ENCODE measurements around the gene ADAMTS12. TPM values are rescaled to one million over a fixed set of nuclear protein-coding genes. Genes with fewer than 3 reads are reported as not detected.
A peak's percentile ranks its signal among the peaks of the same experiment; 100 is the strongest.

ADAMTS12 gene
- total and polyA plus RNA-seq, 3 experiments from 2014 or later: not detected

- H3K4me3 ChIP-seq (ENCODE audit: low read length): no peak overlapping the region
- POLR2A ChIA-PET: no interaction called here
- CTCF ChIA-PET: no interaction called here
- Mint-ChIP-seq H3K4me3 (no peak overlapping the region), H3K27me3 (peaks cover 8 to 11% of the 10 kb centered on the region in 2 donors), H3K27ac (no peak overlapping the region), H3K9me3 (peaks cover 0 to 3% (median 0%) of the 10 kb centered on the region in 5 donors), H3K4me1 (no peaks in the 10 kb centered on the region), H3K36me3 (no peaks in the 10 kb centered on the region)
- no peaks in the 10 kb centered on the region for H3K27me3 ChIP-seq (ENCODE audit: insufficient read depth, low read length, poor library complexity, severe bottlenecking)
- no peaks in the 10 kb centered on the region for H3K36me3 ChIP-seq (ENCODE audit: insufficient read depth, low read length)
- no peaks in the 10 kb centered on the region for H3K9me3 ChIP-seq (ENCODE audit: low read length)
- DNase-seq: no peak
- H3K27ac ChIP-seq (ENCODE audit: low read depth, low read length): no peak overlapping the region
- H3K4me1 ChIP-seq (ENCODE audit: insufficient read depth, low read length): no peaks in the 10 kb centered on the region
Measured at GRCh38 chr5:33827885-33828284, 63.9 kb downstream of the ADAMTS12 start.

GRCh38 chr5:33827018-33827707 is 64.6 kb downstream of the ADAMTS12 start:
- POLR2A ChIA-PET: no interaction called here

GRCh38 chr5:33824516-33825195 is 67.1 kb downstream of the ADAMTS12 start:
- Mint-ChIP-seq H3K4me1 (no peaks in the 10 kb centered on the region), H3K27me3 (peaks cover 4 to 21% of the 10 kb centered on the region in 2 donors), H3K27ac (peak overlapping the region in 1 of 8 donors; percentile 58), H3K4me3 (no peak overlapping the region), H3K9me3 (peaks cover 0 to 4% (median 3%) of the 10 kb centered on the region in 5 donors), H3K36me3 (no peaks in the 10 kb centered on the region)
- H3K4me3 ChIP-seq (ENCODE audit: low read length): no peak overlapping the region
- no peaks in the 10 kb centered on the region for H3K9me3 ChIP-seq (ENCODE audit: low read length)
- ChIA-PET POLR2A (no interaction called here), CTCF (no interaction called here)
- DNase-seq: no peak
- H3K36me3 ChIP-seq (ENCODE audit: insufficient read depth, low read length): no peaks in the 10 kb centered on the region
- H3K27ac ChIP-seq (ENCODE audit: low read depth, low read length): no peak overlapping the region
- no peaks in the 10 kb centered on the region for H3K4me1 ChIP-seq (ENCODE audit: insufficient read depth, low read length)
- H3K27me3 ChIP-seq (ENCODE audit: insufficient read depth, low read length, poor library complexity, severe bottlenecking): no peaks in the 10 kb centered on the region

More at GRCh38 chr5:33827018-33827707, 64.6 kb downstream of the ADAMTS12 start:
- Histone ChIP-seq H3K36me3 (ENCODE audit: insufficient read depth, low read length) (no peaks in the 10 kb centered on the region), H3K4me3 (ENCODE audit: low read length) (no peak overlapping the region), H3K4me1 (ENCODE audit: insufficient read depth, low read length) (no peaks in the 10 kb centered on the region), H3K9me3 (ENCODE audit: low read length) (no peaks in the 10 kb centered on the region), H3K27ac (ENCODE audit: low read depth, low read length) (no peak overlapping the region), H3K27me3 (ENCODE audit: insufficient read depth, low read length, poor library complexity, severe bottlenecking) (no peaks in the 10 kb centered on the region)
- no peak for DNase-seq
- Mint-ChIP-seq H3K9me3 (peaks cover 0 to 3% (median 0%) of the 10 kb centered on the region in 5 donors), H3K4me3 (no peak overlapping the region), H3K27ac (no peak overlapping the region), H3K4me1 (no peaks in the 10 kb centered on the region), H3K36me3 (no peaks in the 10 kb centered on the region), H3K27me3 (peaks cover 8 to 14% of the 10 kb centered on the region in 2 donors)
- CTCF ChIA-PET: no interaction called here

DNA sequence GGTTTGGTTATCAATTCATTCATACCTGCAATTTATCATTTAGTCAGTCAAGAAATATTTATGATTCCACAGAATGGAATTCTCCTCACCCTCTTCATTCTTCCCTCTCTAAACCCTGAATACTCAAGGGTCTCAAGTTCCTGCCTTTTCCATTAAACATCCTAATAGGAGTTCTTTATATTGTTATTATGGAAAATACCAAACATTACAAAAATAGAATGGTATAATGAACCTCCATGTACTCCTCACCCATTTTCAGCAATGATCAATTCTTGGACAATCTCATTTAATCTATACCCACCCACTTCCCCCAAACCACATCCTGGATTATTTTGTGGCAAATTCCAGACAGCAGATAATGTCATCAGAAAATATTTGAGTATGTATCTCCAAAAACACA is 74.5 kb downstream of the ADAMTS12 start:
- no peaks in the 10 kb centered on the region for H3K36me3 ChIP-seq (ENCODE audit: insufficient read depth, low read length)
- Mint-ChIP-seq H3K4me1 (peaks cover 0 to 2% (median 0%) of the 10 kb centered on the region in 3 donors), H3K27me3 (peaks cover 2 to 12% of the 10 kb centered on the region in 2 donors), H3K4me3 (no peak overlapping the region), H3K9me3 (peaks cover 0 to 6% (median 4%) of the 10 kb centered on the region in 5 donors), H3K27ac (no peak overlapping the region), H3K36me3 (no peaks in the 10 kb centered on the region)
- no peaks in the 10 kb centered on the region for H3K4me1 ChIP-seq (ENCODE audit: insufficient read depth, low read length)
- no peak overlapping the region for H3K4me3 ChIP-seq (ENCODE audit: low read length)
- no peaks in the 10 kb centered on the region for H3K27me3 ChIP-seq (ENCODE audit: insufficient read depth, low read length, poor library complexity, severe bottlenecking)
- no peak overlapping the region for H3K27ac ChIP-seq (ENCODE audit: low read depth, low read length)
- ChIA-PET POLR2A (no interaction called here), CTCF (no interaction called here)
- no peak for DNase-seq
- no peaks in the 10 kb centered on the region for H3K9me3 ChIP-seq (ENCODE audit: low read length)

DNA sequence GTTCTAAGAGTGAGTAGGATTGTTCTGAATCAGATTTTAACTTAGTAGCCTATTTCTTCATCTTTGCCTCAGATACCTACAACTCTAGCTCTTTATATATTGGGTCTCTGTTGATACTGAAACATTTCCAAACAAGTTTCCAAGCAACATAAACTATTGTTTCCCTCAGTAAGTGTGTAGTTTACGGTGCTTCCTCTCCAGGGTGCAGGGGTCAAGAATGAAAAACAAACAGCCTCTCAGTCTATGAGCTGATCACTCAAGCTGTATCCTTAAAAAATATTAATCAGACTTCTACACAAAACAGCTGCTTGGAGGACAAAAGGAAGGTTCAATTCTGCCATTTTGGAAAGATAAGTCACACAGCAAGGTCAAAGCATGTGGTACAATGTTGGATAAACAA is 75.0 kb downstream of the ADAMTS12 start:
- H3K36me3 Mint-ChIP-seq: no peaks in the 10 kb centered on the region

GRCh38 chr5:33812746-33813145 is 79.0 kb downstream of the ADAMTS12 start:
- CTCF ChIA-PET: no interaction called here
- DNase-seq: no peak
- no peak overlapping the region for H3K4me3 Mint-ChIP-seq

More for the DNA sequence above, 75.0 kb downstream of the ADAMTS12 start:
- H3K9me3 Mint-ChIP-seq: peaks cover 0 to 6% (median 4%) of the 10 kb centered on the region in 5 donors
- H3K27me3 ChIP-seq (ENCODE audit: insufficient read depth, low read length, poor library complexity, severe bottlenecking): no peaks in the 10 kb centered on the region
- H3K36me3 ChIP-seq (ENCODE audit: insufficient read depth, low read length): no peaks in the 10 kb centered on the region
- no peak overlapping the region for H3K4me3 ChIP-seq (ENCODE audit: low read length)
- ChIA-PET CTCF (no interaction called here), POLR2A (no interaction called here)
- peaks cover 0 to 2% (median 0%) of the 10 kb centered on the region in 3 donors for H3K4me1 Mint-ChIP-seq
- H3K4me1 ChIP-seq (ENCODE audit: insufficient read depth, low read length): no peaks in the 10 kb centered on the region
- H3K9me3 ChIP-seq (ENCODE audit: low read length): no peaks in the 10 kb centered on the region
- peaks cover 2 to 8% of the 10 kb centered on the region in 2 donors for H3K27me3 Mint-ChIP-seq
- H3K4me3 Mint-ChIP-seq: no peak overlapping the region
- DNase-seq: no peak
- no peak overlapping the region for H3K27ac ChIP-seq (ENCODE audit: low read depth, low read length)
- no peak overlapping the region for H3K27ac Mint-ChIP-seq

DNA sequence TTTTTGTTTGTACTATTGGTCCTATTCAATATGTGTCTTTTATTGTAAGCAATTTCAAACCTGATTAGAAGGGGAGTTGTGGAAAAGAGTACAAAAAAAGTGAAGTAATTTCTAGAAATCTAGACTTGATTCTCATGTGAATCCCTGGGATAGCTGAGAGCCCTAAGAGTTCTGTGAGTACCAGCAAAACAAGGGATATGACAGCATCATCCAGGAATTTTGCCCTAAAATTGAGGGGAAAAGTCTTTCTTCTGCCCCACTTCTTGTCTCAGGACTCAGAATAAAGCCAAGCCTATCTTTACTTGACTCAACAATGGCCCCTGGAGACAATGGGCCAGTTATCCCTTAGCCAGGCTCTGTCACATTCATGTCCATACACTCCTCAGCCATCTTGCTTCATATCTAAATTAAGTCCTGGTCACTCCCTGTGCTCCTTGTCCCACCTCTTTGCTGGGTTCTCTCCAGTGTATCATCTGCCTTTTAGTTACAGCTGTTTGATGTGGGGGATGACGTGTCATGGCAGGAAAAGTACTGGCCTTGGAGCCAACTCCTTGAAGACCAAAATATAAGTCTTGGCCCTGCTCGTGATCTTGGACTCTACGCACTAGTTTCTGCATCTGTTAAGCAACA is 81.2 kb downstream of the ADAMTS12 start:
- no peak overlapping the region for H3K27ac Mint-ChIP-seq
- Histone ChIP-seq H3K4me1 (ENCODE audit: insufficient read depth, low read length) (no peaks in the 10 kb centered on the region), H3K27ac (ENCODE audit: low read depth, low read length) (no peak overlapping the region), H3K4me3 (ENCODE audit: low read length) (no peak overlapping the region), H3K9me3 (ENCODE audit: low read length) (no peaks in the 10 kb centered on the region), H3K27me3 (ENCODE audit: insufficient read depth, low read length, poor library complexity, severe bottlenecking) (no peaks in the 10 kb centered on the region), H3K36me3 (ENCODE audit: insufficient read depth, low read length) (no peaks in the 10 kb centered on the region)
- H3K36me3 Mint-ChIP-seq: no peaks in the 10 kb centered on the region
- ChIA-PET POLR2A (no interaction called here), CTCF (no interaction called here)
- H3K27me3 Mint-ChIP-seq: peaks cover 0 to 5% of the 10 kb centered on the region in 2 donors
- no peaks in the 10 kb centered on the region for H3K9me3 Mint-ChIP-seq
- H3K4me1 Mint-ChIP-seq: peaks cover 0 to 11% (median 2%) of the 10 kb centered on the region in 3 donors
- no peak for DNase-seq
- H3K4me3 Mint-ChIP-seq: no peak overlapping the region

More at GRCh38 chr5:33812746-33813145, 79.0 kb downstream of the ADAMTS12 start:
- Histone ChIP-seq H3K4me1 (ENCODE audit: insufficient read depth, low read length) (no peaks in the 10 kb centered on the region), H3K36me3 (ENCODE audit: insufficient read depth, low read length) (no peaks in the 10 kb centered on the region), H3K27ac (ENCODE audit: low read depth, low read length) (no peak overlapping the region), H3K4me3 (ENCODE audit: low read length) (no peak overlapping the region), H3K27me3 (ENCODE audit: insufficient read depth, low read length, poor library complexity, severe bottlenecking) (no peaks in the 10 kb centered on the region), H3K9me3 (ENCODE audit: low read length) (no peaks in the 10 kb centered on the region)
- H3K27me3 Mint-ChIP-seq: peaks cover 0 to 4% of the 10 kb centered on the region in 2 donors
- no peak overlapping the region for H3K27ac Mint-ChIP-seq
- no peaks in the 10 kb centered on the region for H3K36me3 Mint-ChIP-seq
- H3K9me3 Mint-ChIP-seq: no peaks in the 10 kb centered on the region
- POLR2A ChIA-PET: no interaction called here
- peaks cover 0 to 11% (median 5%) of the 10 kb centered on the region in 3 donors for H3K4me1 Mint-ChIP-seq

- Histone ChIP-seq H3K4me1 (ENCODE audit: insufficient read depth, low read length) (no peaks in the 10 kb centered on the region), H3K9me3 (ENCODE audit: low read length) (no peaks in the 10 kb centered on the region), H3K27ac (ENCODE audit: low read depth, low read length) (no peak overlapping the region), H3K4me3 (ENCODE audit: low read length) (no peak overlapping the region), H3K27me3 (ENCODE audit: insufficient read depth, low read length, poor library complexity, severe bottlenecking) (no peaks in the 10 kb centered on the region), H3K36me3 (ENCODE audit: insufficient read depth, low read length) (no peaks in the 10 kb centered on the region)
- ChIA-PET CTCF (no interaction called here), POLR2A (no interaction called here)
- Mint-ChIP-seq H3K36me3 (no peaks in the 10 kb centered on the region), H3K9me3 (no peaks in the 10 kb centered on the region), H3K4me3 (no peak overlapping the region), H3K27ac (no peak overlapping the region), H3K4me1 (peaks cover 0 to 11% (median 2%) of the 10 kb centered on the region in 3 donors), H3K27me3 (peaks cover 0 to 5% of the 10 kb centered on the region in 2 donors)
- DNase-seq: no peak
Measured at GRCh38 chr5:33809936-33810335, 81.9 kb downstream of the ADAMTS12 start.
